ENCODE measurements around the gene IL15RA. TPM values are rescaled to one million over a fixed set of nuclear protein-coding genes. Genes with fewer than 3 reads are reported as not detected.

Gene IL15RA
- total and polyA plus RNA-seq, 10 of the 15 experiments (the other 5 are each of a cell fraction or from before 2014, with no cell fraction given): 2.0 to 14.8 (median 12.1) TPM

DNA sequence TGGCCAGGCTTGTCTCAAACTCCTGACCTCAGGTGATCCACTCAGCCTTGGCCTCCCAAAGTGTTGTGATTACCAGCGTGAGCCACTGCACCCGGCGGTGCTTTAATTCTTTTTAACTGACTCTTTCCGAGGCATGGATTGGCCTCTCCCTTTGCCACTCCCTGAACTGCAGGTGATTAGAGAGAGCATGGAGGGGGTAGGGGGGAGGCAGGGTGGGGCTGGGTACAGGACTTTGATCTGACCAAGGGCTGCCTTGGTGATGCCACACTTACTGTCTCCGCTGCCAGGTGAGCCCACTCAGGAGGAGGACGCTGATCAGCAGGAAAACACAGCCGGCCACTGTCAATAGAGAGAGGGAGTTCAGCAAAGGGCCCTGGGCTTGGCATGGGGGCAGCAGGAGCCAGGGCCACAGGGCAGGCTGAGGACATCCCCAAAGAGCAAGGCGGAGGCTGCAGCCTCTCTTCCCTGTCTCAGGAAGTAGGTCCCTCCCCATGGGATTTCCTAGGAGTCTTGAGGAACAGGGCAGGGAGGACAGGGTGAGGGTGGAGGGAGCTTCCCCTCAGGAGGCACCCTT lies 40.5 kb upstream of the IL15RA start:
- CTCF ChIA-PET: interaction anchor here (1.6 to 6.0 kb wide), 3 partner anchors 69 to 384 kb away, joined by 4 to 142 read pairs (median 6); no protein-coding TSS in a partner anchor
- Histone ChIP-seq H3K4me2 (ENCODE audit: control insufficient read depth, insufficient read depth) (no peak overlapping the region), H3K27me3 (replicated peaks in 1 of 2; ENCODE audit: control insufficient read depth in 2 of 2, insufficient read depth in 2 of 2, low read length in 1 of 2) (no peaks in the 10 kb centered on the region; a peak in 1 of 4 replicates), H3K9me3 (replicated peaks; ENCODE audit: control insufficient read depth, insufficient read depth, low read length) (no peaks in the 10 kb centered on the region), H3K9ac (ENCODE audit: control insufficient read depth, insufficient read depth, low read length) (no peak overlapping the region), H3K27ac (ENCODE audit: control insufficient read depth, insufficient read depth) (no peak overlapping the region), H2AFZ (ENCODE audit: control insufficient read depth, low read depth, low read length) (no peak overlapping the region), H3K4me3 (no peak overlapping the region), H4K20me1 (ENCODE audit: control insufficient read depth, insufficient read depth) (no peaks in the 10 kb centered on the region), H3K4me1 (ENCODE audit: control insufficient read depth, insufficient read depth, low read length) (no peaks in the 10 kb centered on the region), H3K36me3 (ENCODE audit: control insufficient read depth in 2 of 2, insufficient read depth in 2 of 2, low read length in 1 of 2) (no peaks in the 10 kb centered on the region), H3K79me2 (ENCODE audit: control insufficient read depth, insufficient read depth, low read length) (no peaks in the 10 kb centered on the region)
- FAIRE-seq (no peak), ATAC-seq (no peak), DNase-seq (ENCODE audit: low read depth, low spot score) (no peak)
- POLR2A ChIA-PET: no interaction called here
- TF ChIP-seq EGR1 (IDR thresholded peaks at IDR 0.05; ENCODE audit: borderline replicate concordance in 1 of 2, low read depth in 2 of 2, low read length in 2 of 2) (no peak), MYB (IDR thresholded peaks at IDR 0.05; ENCODE audit: borderline replicate concordance, low read depth, low read length) (no peak), CTCF (IDR thresholded peaks at IDR 0.05 in 2 of 3, conservative IDR thresholded peaks at IDR 0.05 in 1 of 3; ENCODE audit: control insufficient read depth in 2 of 3, extremely low read depth in 1 of 3, insufficient read depth in 1 of 3, low read depth in 3 of 3, low read length in 3 of 3) (no peak), RCOR1 (conservative IDR thresholded peaks at IDR 0.05; ENCODE audit: low read depth, low read length) (no peak), HDAC2 (IDR thresholded peaks at IDR 0.05) (no peak), NFIC (IDR thresholded peaks at IDR 0.05; ENCODE audit: low read depth, low read length) (no peak)
- TF ChIP-seq, protein P1, sequence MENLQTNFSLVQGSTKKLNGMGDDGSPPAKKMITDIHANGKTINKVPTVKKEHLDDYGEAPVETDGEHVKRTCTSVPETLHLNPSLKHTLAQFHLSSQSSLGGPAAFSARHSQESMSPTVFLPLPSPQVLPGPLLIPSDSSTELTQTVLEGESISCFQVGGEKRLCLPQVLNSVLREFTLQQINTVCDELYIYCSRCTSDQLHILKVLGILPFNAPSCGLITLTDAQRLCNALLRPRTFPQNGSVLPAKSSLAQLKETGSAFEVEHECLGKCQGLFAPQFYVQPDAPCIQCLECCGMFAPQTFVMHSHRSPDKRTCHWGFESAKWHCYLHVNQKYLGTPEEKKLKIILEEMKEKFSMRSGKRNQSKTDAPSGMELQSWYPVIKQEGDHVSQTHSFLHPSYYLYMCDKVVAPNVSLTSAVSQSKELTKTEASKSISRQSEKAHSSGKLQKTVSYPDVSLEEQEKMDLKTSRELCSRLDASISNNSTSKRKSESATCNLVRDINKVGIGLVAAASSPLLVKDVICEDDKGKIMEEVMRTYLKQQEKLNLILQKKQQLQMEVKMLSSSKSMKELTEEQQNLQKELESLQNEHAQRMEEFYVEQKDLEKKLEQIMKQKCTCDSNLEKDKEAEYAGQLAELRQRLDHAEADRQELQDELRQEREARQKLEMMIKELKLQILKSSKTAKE (IDR thresholded peaks at IDR 0.05; ENCODE audit: low read depth, poor library complexity, severe bottlenecking): no peak
- TF ChIP-seq, protein P2, sequence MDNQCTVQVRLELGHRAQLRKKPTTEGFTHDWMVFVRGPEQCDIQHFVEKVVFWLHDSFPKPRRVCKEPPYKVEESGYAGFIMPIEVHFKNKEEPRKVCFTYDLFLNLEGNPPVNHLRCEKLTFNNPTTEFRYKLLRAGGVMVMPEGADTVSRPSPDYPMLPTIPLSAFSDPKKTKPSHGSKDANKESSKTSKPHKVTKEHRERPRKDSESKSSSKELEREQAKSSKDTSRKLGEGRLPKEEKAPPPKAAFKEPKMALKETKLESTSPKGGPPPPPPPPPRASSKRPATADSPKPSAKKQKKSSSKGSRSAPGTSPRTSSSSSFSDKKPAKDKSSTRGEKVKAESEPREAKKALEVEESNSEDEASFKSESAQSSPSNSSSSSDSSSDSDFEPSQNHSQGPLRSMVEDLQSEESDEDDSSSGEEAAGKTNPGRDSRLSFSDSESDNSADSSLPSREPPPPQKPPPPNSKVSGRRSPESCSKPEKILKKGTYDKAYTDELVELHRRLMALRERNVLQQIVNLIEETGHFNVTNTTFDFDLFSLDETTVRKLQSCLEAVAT (IDR thresholded peaks at IDR 0.05): no peak
- TF ChIP-seq, protein P3, sequence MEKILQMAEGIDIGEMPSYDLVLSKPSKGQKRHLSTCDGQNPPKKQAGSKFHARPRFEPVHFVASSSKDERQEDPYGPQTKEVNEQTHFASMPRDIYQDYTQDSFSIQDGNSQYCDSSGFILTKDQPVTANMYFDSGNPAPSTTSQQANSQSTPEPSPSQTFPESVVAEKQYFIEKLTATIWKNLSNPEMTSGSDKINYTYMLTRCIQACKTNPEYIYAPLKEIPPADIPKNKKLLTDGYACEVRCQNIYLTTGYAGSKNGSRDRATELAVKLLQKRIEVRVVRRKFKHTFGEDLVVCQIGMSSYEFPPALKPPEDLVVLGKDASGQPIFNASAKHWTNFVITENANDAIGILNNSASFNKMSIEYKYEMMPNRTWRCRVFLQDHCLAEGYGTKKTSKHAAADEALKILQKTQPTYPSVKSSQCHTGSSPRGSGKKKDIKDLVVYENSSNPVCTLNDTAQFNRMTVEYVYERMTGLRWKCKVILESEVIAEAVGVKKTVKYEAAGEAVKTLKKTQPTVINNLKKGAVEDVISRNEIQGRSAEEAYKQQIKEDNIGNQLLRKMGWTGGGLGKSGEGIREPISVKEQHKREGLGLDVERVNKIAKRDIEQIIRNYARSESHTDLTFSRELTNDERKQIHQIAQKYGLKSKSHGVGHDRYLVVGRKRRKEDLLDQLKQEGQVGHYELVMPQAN (conservative IDR thresholded peaks at IDR 0.05): no peak
- WGBS (ENCODE audit: insufficient coverage, insufficient replicate concordance, low lambda C conversion rate, missing lambda C conversion rate): 72% methylated on average over 8 of the region's 8 CpGs
- BruUV-seq (replicated peaks): no TSS peak
- in situ Hi-C loops (cut with MboI) (loop anchor here (10.0 kb wide), 1 partner anchor 387 kb away; no protein-coding TSS in a partner anchor), intact Hi-C loops (cut with micrococcal nuclease; ENCODE audit: unreplicated experiment) (no loop called here)
- RAD21 ChIA-PET (ENCODE audit: unreplicated experiment): interaction anchor here (1.3 kb wide), 1 partner anchor 29 kb away, joined by 3 read pairs; no protein-coding TSS in a partner anchor
- SMC1A ChIA-PET (ENCODE audit: uncharacterized antibody, unreplicated experiment): interaction anchor here (1.0 kb wide), 1 partner anchor 8 kb away, joined by 3 read pairs; no protein-coding TSS in a partner anchor

Measured in GM12878 (cell line).